SU-DHL-6 (cell line): ENCODE results near the gene SGCE.

Source experiments
- CTCF ChIP-seq: fragments of 200-600 bp; sonication (generic); IDR thresholded peaks from one replicate; pipeline ENCODE4 v1.5.1; 2017; ENCODE audit warnings: antibody characterized with exemption, mild to moderate bottlenecking, low read length, moderate library complexity; ENCODE audit not compliant: insufficient read depth, poor library complexity, severe bottlenecking
- EZH2phosphoT487 ChIP-seq: fragments of 200-600 bp; sonication (generic), shearing (Covaris generic); conservative IDR thresholded peaks from 2 replicates; pipeline ENCODE4 v1.6.1; 2018; ENCODE audit warnings: mild to moderate bottlenecking, antibody characterized with exemption, low read length, moderate library complexity, mixed read lengths

GRCh38 chr7:94616855-94617254 is 39.1 kb downstream of the SGCE start:
- TF ChIP-seq CTCF (no peak), EZH2phosphoT487 (no peak)
